GM12873 (cell line): ENCODE results near the gene MIPOL1.

Experiments used
- TF ChIP-seq, protein P1 (sequence below): IDR thresholded peaks from 2 replicates; pipeline ENCODE4 v1.5.1; 2012; ENCODE audit warnings: low read depth, mild to moderate bottlenecking, moderate library complexity, low read length, control low read depth; ENCODE audit not compliant: insufficient read depth; ENCODE audit errors: missing control alignments

MIPOL1 gene

DNA sequence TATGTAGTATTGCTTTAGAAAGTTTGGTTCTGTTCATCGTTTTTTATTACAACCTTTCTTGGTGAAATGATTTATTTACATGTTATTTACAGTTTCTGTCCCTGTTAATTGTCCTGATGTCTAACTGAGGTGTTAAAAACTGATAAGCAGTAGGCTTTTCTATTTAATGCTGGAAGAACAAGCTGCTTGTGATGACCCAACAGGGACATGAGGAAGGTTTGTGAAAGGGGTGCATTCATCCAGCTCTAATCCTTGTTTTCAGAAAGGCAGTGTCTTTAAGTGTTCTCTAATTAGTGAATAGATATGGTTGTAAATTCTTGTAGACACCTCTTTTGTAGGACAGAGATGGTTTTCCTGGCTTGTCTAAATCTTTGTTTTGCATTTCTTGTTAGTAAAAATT, 205.9 kb downstream of the MIPOL1 start:
- TF ChIP-seq, protein P1, sequence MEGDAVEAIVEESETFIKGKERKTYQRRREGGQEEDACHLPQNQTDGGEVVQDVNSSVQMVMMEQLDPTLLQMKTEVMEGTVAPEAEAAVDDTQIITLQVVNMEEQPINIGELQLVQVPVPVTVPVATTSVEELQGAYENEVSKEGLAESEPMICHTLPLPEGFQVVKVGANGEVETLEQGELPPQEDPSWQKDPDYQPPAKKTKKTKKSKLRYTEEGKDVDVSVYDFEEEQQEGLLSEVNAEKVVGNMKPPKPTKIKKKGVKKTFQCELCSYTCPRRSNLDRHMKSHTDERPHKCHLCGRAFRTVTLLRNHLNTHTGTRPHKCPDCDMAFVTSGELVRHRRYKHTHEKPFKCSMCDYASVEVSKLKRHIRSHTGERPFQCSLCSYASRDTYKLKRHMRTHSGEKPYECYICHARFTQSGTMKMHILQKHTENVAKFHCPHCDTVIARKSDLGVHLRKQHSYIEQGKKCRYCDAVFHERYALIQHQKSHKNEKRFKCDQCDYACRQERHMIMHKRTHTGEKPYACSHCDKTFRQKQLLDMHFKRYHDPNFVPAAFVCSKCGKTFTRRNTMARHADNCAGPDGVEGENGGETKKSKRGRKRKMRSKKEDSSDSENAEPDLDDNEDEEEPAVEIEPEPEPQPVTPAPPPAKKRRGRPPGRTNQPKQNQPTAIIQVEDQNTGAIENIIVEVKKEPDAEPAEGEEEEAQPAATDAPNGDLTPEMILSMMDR, result no peak

DNA sequence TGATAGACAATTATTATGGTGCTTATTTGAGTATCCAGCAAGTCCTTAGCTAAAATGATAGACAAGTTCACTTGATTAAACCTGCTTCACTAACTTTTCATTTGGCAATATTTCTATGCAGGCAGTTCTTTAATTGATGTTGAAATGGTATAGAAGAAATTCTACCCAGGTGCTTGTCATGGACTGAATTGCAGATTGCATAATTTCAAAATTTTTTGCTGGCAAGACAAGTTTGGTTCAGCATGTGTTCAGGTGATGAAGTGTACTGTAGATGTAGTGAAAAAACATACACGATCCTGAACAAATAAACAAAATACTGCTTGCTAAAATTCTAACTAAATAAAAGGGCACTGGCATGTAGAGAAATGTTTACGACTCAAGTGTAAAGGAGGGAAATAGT, 208.4 kb downstream of the MIPOL1 start:
- TF ChIP-seq, protein P1, result no peak

DNA sequence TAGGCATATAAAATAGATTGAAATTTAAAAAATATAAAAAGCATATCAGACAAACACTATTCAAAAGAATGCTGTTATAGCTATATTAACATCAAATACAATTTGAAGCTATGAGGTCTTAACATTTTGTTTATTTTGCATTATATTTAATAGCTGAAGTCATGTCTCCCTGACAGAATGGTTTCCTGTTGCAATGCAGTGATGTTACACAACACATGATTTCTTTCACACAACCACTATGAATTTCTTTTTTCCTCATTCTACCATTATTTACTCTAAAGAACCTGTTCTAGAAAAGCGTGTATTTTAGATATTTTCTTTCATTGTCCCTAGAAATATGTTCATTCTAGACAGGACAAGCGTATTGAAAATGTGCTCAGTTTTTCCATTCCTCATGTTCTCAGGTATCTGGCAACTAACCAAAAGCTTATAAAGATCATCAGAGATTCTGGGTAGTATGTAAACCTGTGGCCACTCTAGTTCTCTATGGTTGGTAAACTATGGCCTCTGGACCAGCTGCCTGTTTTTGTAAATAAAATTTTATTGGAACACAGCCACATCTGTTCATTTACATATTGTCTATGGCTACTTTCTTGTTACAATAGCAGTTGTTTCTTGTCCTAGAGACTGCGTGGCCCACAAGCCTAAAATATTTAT, 213.5 kb downstream of the MIPOL1 start:
- TF ChIP-seq, protein P1, result no peak

DNA sequence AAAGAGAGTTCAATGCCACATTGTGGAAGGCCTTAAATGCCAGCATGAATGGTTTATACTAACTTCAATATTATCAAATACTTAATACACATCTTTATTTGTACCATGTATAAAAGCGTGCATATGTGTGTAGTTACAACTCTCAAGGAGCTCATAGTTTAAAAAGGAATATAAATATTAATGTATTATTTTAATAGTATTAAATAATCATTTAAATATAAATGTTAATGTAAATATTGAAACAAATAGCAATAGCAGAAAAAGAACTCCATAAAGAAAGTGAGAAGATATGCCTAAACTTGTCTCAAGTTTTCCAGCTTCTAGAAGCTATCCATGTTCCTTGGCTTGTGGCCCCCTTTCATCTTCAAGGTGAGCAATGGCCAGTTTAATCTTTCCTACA, 215.3 kb downstream of the MIPOL1 start:
- TF ChIP-seq, protein P1, result no peak

DNA sequence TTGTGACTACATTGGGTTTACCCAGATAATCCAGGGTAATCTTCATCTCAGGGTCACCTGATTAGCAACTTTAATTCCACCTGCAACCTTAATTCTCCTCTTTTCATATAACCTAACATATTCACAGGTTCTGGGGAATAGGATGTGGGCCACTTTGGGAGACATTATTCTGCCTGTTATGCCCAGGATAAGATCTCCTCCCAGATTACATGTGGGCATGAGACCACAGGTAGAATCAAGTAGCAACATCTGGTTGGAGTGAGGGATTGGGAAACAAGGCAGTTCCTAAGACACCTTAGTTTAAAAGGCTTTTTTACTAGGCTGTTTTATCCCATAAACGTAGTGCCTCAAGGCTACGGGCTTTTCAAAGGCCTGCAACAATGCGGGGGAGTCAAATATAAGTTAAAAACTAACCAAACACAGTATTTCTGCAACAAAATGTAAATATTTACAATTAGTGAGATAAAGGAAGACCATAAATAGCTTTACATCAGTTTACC, 215.8 kb downstream of the MIPOL1 start:
- TF ChIP-seq, protein P1, result no peak

DNA sequence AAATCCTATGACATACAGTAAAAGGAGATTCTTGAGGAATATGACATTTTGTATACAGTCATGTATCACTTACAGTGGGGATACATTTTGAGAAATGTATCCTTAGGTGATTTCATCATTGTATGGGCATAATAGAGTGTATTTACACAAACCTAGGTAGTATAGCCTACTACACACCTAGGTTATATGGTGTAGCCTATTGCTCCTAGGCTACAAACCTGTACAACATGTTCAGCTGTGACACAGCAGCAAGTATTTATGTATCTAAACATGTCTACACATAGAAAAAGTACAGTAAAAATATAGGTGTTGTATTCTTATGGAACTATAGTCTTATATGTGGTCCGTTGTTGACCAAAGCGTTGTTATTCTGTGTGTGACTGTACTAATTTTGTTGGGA, 218.5 kb downstream of the MIPOL1 start:
- TF ChIP-seq, protein P1, result no peak

DNA sequence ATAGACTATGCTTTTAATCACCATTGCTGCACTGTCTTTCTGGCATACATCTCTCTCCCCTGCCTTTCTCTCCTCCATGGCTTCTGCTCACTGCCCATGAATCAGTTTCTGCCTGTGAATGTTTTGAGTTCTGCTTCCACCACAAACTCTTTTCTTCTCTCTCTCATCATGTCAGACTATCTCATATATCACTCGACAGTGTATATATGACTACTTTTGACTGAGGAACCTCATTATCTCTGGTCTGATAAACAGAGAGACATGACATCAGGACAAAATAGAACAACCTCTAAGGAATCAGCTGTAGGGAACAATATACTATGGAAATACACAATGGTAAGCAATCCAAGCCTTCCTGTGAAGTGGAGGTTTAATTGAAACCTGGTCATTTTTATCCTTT, 219.4 kb downstream of the MIPOL1 start:
- TF ChIP-seq, protein P1, result no peak
